Measurements from ENCODE around the gene ST6GALNAC4. TPM values are rescaled to one million over a fixed set of nuclear protein-coding genes. Genes with fewer than 3 reads are reported as not detected.

ST6GALNAC4 gene
- total RNA-seq, 1 experiment from 2014 or later = 15.4 TPM

DNA sequence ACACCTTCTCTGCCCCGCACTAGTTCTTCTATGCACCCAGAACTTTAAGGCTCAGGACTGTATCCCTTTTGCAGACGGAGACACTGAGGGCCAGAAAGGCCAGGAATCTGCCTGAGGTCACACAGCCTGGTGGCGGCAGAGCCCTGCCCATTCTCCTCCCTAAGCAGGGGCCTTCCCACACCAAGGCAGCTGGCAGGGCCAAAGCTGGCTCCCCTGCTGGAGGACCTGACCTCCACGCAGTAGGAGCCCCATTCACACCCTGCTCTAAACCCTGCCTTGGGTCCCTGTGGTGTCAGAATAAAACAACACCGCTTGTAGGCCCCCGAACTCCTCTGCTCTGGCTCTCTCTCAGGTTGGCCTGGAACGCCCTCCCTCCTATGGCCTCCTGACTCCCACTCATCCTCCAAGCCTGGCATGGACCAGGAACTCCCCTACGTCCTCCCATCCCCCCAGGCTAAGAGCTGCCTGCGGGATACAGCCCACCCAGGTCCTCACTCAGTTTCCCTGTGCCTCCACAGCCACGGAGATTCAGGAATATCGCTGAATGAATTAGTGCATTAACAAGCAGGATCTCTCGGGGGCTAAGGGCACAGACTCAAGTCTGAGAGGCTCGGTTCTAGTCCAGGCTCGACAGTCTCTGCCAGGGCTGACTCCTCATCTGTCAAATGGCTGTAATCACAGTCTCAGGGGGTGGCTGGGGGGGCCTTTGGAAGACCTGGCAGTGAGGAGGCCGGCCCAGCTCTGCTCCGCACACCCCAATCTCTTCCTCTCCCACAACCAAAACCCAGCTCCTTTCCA is 20.2 kb downstream of the ST6GALNAC4 start:
- H3K9me3 Mint-ChIP-seq = peaks cover 9% of the 10 kb centered on the region in 2 experiments; a peak in 3 of 5 replicates
- H2BK20ac ChIP-seq (ENCODE audit: low read depth, low read length, poor library complexity, severe bottlenecking) = no peak overlapping the region
- H2AFZ ChIP-seq (ENCODE audit: low read length) = no peak overlapping the region
- H3K27ac ChIP-seq (ENCODE audit: insufficient read length, low read depth, low read length) = no peak overlapping the region
- H3T11ph ChIP-seq (ENCODE audit: low read length) = no peak overlapping the region
- no peak overlapping the region for H3K23ac ChIP-seq (ENCODE audit: insufficient read length, low read depth, low read length)
- no peak for TF ChIP-seq CTCF (conservative IDR thresholded peaks at IDR 0.05)
- H4K20me1 ChIP-seq (ENCODE audit: control insufficient read depth, insufficient read depth, insufficient read length) = no peaks in the 10 kb centered on the region
- WGBS (ENCODE audit: extremely low coverage, insufficient read length, low lambda C conversion rate) = no CpG with 5 or more reads among the region's 16 CpGs
- H3K27me3 Mint-ChIP-seq (ENCODE audit: low read depth) = no peaks in the 10 kb centered on the region
- H3K9ac ChIP-seq (ENCODE audit: extremely low read depth, insufficient read length, low read length) = no peak overlapping the region
- H3K56ac ChIP-seq (ENCODE audit: insufficient read length, low read depth, low read length) = no peak overlapping the region
- no peak overlapping the region for H2BK120ac ChIP-seq (ENCODE audit: low read depth, low read length, poor library complexity, severe bottlenecking)
- H3K14ac ChIP-seq (ENCODE audit: insufficient read depth, low read length) = no peak overlapping the region; the same call in 1 of the 2 replicates
- H3K27ac Mint-ChIP-seq = peak overlapping the region in 2 of 3 experiments; percentile 55 to 90; a peak in 2 of 7 replicates
- no peaks in the 10 kb centered on the region for H3K9me3 ChIP-seq (ENCODE audit: control insufficient read depth, low read depth, low read length)
- H3K79me1 ChIP-seq (ENCODE audit: insufficient read depth, low read depth, low read length, poor library complexity, severe bottlenecking) = no peaks in the 10 kb centered on the region
- no peak overlapping the region for H3K4ac ChIP-seq (ENCODE audit: low read depth, low read length)
- peaks cover 41 to 50% (median 46%) of the 10 kb centered on the region in 3 experiments for H3K36me3 Mint-ChIP-seq (ENCODE audit: insufficient read depth in 1 of 3, low read depth in 3 of 3)
- H2BK12ac ChIP-seq (ENCODE audit: insufficient read length, low read depth, low read length) = no peak overlapping the region
- H4K5ac ChIP-seq (ENCODE audit: insufficient read length, low read depth, low read length) = no peak overlapping the region
- no peak overlapping the region for H4K8ac ChIP-seq (replicated peaks; ENCODE audit: insufficient read length, low read depth, low read length)
- DNase-seq = no peak
- peaks cover 3% of the 10 kb centered on the region; the same call in 1 of the 2 replicates for H3K4me1 ChIP-seq (ENCODE audit: insufficient read depth, low read length)
- peak overlapping the region; percentile 24 to 63; a peak in 2 of 5 replicates for H3K4me3 Mint-ChIP-seq
- H3K27me3 ChIP-seq (ENCODE audit: insufficient read depth, low read length) = no peaks in the 10 kb centered on the region
- no peak overlapping the region for H3K18ac ChIP-seq (ENCODE audit: insufficient read length, low read depth, low read length)
- no peaks in the 10 kb centered on the region for H3K79me2 ChIP-seq (ENCODE audit: insufficient read depth, low read length)
- no peak overlapping the region for H3K4me2 ChIP-seq (ENCODE audit: insufficient read depth, insufficient read length, low read length)
- no peak overlapping the region for H2BK15ac ChIP-seq (ENCODE audit: low read depth, low read length)
- peaks cover 10 to 27% of the 10 kb centered on the region in 2 experiments for H3K4me1 Mint-ChIP-seq
- H4K91ac ChIP-seq (ENCODE audit: insufficient read length, low read depth, low read length) = no peak overlapping the region
- H2BK5ac ChIP-seq (ENCODE audit: insufficient read length, low read length) = no peak overlapping the region
- no peak overlapping the region for H2AK5ac ChIP-seq (ENCODE audit: insufficient read length, low read length)
- peaks cover 4% of the 10 kb centered on the region for H3K23me2 ChIP-seq (ENCODE audit: insufficient read length, low read depth, low read length, poor library complexity, severe bottlenecking)

Data from H9 (cell line).